HK-2 (cell line): Measurements from ENCODE around the gene PTPRM.

Experiments used
- DNase-seq: peaks from one replicate; pipeline ENCODE4 v3.0.0-alpha.2; 2018; ENCODE audit not compliant: unreplicated experiment

PTPRM gene

DNA sequence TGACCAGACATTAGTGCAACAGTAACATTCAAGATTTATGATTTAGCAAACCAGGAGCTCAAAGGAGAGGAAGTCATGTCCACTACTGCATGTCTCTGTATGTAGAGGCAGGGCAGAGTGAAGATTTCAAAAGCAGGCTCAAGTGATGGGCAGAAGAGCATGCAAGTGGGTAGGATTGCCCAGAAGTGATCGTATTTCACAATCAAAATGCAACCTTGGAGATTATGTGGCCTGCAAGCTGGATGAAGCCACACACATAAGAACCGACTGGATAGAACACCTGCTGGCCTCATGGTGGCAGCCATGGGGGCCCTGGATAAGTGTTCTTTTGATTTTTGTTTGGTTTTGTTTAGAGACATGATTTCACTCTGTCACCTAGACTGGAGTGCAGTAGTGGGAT is 755.4 kb downstream of the PTPRM start:
- no peak for DNase-seq

DNA sequence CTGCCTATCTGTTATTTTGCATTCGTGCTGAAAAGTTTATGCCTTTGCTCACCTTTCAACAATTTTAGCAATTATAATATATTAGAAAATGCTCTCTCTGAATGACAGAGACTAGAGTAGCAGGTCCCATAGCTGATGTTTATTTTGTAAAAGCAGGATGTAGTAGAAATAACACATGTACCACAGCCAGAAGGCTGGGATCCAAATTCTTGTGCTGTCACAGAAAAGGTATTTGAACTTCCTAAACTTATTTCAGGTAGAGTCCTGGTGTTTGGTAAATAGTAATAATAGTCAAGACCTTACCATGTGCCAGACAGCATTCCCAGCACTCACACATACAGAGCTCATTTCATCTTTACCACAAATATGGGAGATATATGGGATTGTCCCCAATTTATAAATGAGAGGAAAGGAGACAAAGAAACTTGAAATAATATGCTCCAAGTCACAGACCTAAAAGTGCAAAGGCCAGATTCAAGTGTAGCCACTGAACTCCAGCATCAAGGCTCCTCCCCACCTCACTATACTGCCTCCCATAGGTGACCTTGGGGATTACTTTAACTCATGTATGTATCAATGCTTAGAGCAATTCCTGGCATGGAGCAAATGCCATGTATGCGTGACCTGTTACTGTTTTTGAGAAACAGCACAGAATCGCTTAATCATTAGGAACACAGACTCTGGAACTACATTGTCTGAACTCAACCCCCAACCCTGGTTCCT is 757.4 kb downstream of the PTPRM start:
- DNase-seq: no peak

DNA sequence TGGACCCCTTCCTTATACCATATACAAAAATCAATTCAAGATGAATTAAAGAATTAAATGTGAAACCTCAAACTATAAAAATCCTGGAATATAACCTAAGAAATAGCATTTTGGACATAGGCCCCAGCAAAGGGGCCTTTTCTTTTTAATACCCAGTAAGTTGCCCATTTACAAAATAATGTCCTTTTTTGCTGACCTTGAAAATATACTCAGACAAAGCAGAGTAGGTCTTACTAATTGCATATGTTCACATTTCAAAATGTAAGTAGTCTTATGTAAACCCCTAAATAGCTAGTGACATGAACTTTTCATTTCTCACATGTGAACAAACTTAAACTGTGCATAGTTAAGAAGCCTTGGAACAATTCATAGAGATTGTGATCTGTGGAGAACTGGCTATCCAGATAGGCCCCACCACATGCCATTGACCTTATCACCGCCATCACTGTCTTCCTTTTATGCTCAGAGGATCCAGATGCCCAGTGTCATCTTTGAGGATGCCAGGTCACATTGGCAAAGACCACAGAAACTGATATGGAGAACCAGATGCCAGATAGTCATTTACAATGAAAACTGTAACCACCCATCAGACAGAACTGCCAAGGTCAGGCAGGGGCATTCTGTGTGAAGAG is 759.8 kb downstream of the PTPRM start:
- no peak for DNase-seq

DNA sequence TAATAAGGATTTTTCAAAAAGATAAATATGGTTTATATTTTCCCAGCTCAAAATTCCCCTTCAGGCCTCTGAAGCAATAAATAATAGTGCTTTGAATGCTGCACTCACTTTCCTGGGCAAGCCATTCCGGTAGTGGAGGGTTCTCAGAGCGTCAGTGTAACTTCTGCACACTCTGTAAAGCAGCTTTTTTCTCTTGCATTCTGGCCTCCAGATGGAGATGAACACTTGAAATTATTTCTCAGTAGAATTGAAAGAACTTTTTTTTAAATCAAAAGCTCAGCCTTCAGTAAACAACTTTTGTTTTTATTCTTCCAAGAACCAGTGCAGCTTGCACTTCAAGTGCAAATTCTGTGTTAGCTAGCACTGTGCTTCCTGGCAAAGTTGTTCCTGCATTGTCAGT is 761.0 kb downstream of the PTPRM start:
- no peak for DNase-seq

DNA sequence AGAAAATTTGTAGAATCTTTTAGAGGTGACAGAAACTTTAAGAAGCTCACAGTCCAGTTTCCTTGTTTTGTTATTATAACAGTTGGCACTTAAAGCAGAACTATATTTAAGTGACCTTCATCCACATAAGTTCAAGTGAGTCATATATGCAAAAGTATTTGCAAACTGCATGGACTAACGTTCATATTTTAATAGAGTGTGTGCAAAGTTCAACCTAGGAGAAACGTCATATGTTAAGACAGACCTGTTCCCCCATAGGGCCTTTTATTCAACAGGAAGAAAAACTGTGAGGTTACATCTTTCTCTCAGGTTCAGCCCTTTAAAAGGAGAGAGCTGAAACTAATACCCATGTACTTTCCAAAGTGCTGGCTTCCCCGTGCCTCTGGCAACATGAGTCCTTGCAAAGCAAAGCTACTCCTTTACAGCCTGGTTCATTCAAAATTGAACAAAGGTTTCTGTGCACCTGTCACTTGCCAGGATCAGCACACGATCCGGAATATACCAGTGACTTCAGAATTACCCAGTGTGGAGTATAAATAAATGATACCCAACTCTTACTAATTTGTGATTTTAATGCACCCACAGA is 762.2 kb downstream of the PTPRM start:
- DNase-seq: no peak

DNA sequence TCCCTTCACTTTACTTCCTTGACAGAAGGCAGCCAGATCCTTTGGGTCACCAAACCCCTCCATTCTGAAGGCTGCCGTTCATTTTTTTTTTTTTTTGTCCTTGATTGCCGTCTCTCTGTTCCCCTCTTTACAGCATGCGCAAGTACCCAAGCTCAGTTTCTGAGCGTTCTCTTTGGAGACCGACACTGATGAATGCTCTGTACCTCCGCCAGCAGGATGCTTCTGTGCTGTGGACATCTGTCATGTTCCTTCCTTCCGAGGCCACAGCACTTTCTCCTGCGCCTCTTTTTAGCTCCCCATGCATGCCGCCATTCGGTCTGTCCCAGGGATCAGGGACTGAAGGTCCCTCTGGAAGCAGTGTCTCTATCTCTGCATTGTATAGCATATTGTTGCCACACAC is 763.5 kb downstream of the PTPRM start:
- no peak for DNase-seq

DNA sequence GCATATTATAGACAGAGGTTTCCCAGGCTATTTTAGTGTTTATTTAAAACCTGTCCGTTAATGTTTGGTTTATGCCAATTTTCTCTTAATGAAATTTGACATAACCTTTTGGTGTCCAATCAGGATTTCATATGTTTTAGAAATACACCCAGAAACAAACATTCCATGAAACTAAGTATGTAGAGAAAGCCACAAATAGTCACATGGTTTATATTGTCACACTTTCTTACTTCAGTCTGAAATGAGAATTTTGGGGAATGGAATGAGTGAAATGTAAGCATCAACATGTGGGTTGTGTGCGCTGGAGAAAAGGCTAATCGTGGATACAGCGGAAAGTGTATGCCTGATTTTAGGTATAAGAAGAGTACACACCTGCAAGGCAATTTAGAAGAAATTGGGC is 765.2 kb downstream of the PTPRM start:
- DNase-seq: no peak

DNA sequence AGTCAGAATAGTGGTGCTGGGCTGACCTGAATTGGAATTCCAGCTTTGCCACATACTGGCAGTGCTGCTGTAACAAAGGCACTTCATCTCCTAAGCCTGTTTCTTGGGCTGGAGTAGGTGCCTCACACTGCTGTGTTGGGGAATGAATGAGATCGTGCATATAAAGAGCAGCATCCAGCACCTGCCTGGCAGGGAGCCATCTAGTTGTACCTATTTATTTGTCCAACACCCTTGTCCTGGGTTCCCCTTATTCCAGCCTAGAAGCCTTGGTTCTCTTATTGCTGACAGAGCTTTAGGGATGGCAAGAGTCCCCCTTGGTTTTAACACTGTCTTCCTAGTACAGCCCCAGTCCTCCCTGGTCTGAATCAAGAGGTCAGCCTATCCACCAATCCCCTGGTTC is 766.8 kb downstream of the PTPRM start:
- no peak for DNase-seq

DNA sequence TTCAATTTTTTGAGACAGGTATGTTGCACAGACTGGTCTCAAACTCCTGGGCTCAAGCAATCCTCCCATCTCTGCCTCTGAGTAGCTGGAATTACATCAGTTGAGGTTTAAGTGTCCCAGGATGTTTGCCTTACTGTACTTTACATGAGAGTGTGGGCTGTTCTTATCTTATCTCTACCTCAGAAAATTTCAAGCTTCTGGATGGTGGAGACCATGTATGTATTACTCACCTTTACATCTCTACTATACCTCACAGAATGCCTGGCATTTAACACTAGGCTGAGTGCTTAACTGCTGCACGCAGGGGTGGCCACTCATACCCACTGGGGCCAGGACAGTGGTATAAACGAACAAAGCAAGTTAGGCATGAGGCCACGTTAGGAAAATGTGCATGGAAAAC is 770.1 kb downstream of the PTPRM start:
- DNase-seq: no peak

DNA sequence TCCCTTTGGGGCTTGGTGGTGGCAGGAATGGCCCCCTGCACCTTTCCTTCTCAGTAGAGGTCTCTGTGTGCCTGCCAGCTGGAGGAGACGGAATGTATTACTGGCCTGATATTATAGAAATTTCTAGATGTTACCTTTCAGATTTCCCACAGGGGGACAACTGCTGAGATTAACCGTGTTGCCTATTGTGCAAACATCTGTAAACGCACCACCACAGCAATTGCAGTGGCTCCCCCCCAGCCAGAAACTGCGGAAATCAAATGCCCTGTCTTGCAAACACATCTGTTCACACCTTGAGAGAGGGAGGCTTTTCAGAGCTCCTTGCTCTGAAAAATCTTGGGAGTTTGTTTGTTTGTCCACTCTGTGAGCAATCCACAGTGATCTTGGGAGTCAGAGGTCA is 772.1 kb downstream of the PTPRM start:
- no peak for DNase-seq

DNA sequence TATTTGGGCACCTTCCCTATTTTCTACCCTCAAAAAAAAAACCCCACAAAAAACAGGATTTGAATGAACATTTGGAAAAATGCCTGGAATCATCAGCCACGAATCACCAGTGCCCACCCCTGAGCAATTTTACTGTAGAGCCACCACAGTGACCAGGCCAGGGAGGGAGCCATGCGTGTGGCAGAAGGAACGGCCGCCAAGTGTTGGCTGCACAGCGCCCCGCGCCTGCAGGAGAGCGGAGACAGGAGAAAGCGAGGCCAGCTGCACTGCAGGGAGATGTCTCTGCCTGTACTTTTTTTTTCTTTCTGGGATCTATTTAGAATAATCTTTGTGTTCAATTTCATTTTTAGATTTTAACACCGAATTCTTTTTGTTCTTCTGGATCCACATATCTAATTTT is 772.8 kb downstream of the PTPRM start:
- DNase-seq: no peak

DNA sequence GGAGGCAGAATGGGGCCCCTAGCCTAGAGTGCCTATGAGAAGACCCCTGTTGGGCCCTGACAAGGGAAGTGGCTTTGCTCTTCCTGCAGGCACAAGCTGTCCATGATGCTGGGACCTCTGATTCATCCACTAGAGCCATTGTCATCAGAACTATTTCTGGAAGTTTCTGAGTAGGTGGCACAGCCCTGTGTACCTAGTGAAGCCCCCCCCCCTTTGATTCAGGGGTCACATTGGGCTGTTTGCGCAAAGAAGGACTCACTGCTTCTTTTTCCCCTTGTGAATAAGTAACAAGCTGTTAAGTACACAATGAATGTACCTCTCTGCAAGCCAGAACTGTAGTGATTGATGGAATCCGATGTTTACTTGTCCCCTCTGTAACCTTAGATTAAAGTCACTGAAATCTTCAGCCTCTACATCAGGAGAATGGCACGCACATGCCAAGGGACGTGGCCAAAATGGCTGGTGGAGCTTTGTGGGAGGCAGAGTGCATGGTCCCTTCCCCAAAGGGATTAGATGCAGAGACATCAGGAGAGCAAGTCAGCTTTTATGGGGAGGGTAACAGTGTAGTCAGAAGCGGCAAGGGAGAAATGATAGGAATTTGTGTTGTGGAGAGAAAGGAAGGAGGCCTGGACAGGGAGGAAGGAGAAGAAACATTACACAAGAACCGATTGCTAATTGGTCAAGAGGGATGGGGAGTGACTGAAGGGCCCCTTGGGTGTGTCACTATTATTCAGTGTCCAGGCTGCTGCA is 774.5 kb downstream of the PTPRM start:
- DNase-seq: no peak

DNA sequence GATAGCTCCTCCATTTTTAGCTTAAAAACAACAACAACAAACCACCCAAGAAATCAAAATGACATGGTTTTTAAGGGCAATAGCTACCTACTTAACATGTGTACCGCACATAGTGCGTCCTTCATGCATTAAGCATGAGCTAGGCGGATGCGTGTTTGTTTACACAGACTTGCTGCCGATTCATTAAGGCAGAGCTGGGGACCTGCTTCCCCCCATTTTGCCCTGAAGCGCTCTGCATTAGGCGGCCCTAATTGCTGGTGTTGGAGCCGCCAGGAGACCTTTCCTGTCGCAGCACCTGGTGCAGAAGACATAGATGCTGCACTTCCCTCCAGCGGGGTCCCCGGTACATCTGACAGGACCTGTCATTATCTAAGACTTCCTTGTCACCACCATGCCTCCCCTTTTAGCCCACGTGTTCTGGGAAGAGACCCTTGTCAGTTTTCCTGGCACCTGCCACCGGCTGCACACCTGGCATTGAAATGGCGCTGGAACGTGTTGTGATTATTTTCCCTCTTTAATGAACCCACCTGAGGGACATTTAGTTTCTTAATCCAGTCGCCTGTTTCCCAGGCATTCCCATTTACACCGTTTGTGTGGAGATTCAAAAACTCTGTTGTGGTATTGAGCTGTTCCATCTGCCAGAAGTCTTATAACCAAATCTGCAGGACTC is 781.1 kb downstream of the PTPRM start:
- DNase-seq: no peak

DNA sequence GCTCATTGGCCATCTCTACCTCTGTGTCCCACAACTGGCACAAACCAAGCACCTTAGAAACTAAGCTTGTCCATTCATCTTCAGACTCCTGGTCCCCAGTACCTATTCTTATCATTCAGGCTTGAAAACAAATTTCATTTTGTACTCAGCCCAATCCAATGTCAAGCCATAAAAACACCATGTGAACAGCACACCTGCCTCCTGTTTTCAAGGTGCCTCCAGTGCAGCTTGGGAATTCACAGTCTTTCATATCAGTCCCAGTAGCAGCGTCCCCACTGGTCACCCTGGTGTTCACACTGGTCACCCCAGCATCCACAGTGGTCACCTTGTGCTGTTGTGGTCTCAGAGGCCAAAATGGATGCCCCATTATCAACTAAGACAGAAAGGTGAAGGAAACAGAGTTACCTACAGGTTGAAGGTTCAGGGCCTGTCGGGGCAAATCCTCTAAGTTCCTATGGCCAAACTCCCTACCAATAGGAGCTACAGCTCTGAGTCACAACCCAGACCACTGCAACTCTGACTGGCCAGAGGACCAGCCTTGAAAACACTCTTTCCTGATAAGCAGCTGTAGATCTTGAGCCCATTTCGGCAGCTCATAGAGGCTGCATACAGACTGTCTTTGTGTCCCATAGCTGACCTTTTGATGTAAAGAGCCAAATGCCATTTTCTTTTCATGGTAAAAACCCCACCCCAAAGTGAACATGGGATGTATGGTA is 782.6 kb downstream of the PTPRM start:
- no peak for DNase-seq

DNA sequence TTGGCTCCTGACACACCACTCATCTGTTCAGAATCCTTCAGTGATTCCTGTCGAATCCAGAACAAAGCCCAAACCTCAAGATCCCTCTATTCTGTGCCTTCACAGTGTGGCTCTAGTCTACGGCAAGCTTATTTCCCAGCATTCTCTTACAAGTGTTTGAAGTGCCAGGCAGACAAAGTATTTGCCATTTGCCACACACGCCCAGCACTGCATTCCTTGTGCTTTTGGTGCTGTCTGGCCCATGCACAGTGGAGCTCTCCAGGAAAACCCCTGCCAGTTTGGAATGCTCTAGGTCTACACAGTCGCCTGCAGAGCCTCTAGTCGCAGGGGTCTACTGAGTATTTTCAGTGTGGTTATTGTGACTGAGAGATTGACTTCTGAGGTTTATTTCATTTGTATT is 783.5 kb downstream of the PTPRM start:
- DNase-seq: no peak

DNA sequence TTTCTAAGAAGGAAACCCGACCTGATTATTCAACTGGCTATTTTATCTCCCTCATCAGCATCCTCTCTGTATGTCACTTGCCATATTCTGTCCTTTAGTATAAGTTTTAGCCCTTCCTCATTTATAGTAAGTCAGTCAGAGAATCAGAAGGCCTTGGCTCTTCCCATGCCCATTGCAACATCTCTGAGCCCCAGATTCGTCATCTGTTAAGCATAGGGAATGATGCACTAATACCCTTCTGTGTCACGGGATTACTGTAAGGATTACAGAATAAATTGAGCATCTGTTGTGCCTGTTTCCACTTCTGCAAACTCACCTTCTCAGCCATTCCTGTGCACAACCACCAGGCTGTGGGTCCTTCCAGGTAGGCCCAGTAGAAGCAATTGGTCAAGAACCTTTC is 784.0 kb downstream of the PTPRM start:
- DNase-seq: no peak

DNA sequence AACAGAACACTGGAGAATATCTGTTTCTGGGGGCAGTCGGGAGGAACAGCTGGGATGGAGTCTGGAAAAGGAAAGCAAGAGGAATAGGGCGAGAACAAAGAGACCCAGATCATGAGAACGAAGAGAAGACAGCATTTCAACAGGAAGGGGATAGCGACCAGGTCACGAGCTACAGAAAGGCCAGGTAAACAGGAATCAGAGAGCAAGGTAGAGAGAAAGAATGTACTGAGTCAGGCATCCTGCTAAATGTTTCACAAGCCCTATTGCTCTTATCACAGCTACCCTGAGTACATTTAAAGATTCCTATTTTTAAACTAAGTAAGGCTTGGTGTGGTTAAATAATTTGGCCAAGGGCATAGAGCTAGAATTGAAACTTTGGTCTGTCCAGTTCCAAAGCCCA is 787.2 kb downstream of the PTPRM start:
- DNase-seq: no peak

DNA sequence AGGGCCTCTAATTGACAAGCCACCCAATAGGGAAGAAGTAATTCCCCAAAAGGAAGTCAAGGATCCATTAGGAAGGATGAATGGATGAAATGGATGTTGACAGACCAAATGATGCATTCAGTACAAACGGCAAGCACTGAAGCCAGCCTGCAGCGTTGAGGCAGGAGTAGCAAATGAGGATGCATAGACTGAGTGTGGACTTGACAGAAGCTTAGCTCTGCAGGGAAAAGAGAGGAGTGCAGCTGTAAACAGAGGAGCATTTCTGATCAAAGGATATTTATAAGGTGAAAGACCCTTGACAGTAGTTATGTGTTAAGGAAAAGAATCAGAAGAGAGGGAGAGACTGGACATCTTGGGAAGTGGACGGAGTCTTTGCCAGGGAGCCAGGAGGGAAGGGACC is 788.9 kb downstream of the PTPRM start:
- no peak for DNase-seq

DNA sequence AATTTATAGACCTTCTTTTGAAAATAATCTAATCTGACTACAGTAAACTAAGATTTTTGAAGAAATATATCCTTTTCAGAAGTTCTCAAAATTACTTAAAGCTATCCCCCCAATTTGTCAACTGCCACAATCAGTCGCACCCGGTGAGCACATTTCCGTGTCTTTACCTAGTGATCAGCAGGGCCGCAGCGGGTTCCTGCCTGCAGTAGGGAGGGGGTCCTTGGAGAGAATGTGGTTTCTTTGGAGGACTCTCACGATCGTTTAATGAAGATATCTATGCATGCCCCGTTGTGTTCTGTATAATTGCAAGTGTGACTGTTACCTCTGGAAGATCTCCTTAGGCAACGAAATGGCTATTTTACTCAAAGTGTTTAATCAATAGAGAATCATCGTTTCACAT is 790.2 kb downstream of the PTPRM start:
- DNase-seq: no peak

DNA sequence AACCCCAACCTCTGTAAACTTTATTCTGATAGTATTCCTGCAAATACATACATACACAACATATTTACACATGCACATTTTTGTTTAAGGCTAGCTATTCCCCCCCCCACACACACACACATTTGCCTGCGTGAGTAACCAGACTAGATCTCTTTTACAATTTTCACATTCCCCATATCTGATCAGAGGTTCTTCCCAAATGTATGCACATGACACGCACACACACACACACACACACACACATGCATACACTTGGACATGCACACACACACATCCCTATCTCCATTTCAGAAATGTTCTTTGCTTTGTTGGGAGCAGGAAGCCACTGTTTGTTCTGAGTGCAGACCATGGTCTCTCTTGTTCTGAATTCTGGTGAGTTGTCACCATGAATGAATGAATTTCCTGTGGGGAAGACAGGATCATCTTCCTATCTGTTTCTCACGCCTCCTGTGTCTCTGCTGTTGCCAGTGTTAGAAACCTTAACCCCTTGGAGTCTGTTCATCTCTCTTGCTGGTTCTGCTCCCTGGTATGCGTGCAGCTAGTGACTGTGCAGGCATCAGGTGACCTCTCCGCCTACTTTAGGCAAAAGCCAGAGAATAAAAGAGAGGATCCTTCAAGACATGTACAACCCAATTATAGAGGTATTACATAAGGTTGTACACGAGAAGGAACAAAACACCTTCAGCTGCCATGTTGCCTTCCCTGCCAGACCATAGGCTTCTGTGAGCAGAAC is 791.1 kb downstream of the PTPRM start:
- no peak for DNase-seq

DNA sequence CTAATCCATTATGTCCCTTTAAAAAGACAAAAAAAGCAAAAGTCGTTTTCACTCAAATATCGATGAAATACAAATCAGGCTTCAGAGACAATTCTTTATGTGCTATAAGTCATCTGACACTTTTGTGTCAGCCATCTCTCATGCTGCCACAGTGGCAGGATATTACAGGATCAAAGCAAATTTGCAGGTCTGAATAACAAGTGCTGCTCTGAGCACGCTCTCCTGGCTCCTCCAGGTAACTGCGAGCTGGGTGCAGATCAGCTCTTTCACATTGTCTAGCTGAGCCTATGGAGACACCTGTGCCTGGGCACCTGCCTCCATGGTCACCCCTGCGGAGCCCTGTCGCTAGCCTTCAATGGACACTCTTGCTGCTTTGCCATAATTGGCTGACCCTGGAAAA is 792.0 kb downstream of the PTPRM start:
- no peak for DNase-seq
